Astrocyte of the spinal cord (primary cell): ENCODE data around the gene AKT1.

ENCODE experiments used
- DNase-seq: peaks from one replicate; pipeline ENCODE4 v3.0.0; 2011; ENCODE audit warnings: low read depth, low spot score
- H3K4me3 ChIP-seq: 2 replicates; pipeline ENCODE4 v1.5.1; 2011; ENCODE audit warnings: low read depth, mild to moderate bottlenecking, low read length, moderate library complexity
- CTCF ChIP-seq: IDR thresholded peaks from 2 replicates; pipeline ENCODE4 v1.5.1; 2012; ENCODE audit warnings: low read depth, mild to moderate bottlenecking, low read length, inconsistent platforms
- in situ Hi-C: cut with HindIII; loops from 2 replicates; pipeline ENCODE4 v1.10.0; 2017; ENCODE audit warnings: low sequenced_read_pairs

AKT1 gene

GRCh38 chr14:104750056-104750752, 45.3 kb downstream of the AKT1 start:
- DNase-seq, result peak; percentile 20
- no peak for TF ChIP-seq CTCF
- in situ Hi-C loops, result no loop called here
- no peak overlapping the region for H3K4me3 ChIP-seq

GRCh38 chr14:104749111-104749649, 46.4 kb downstream of the AKT1 start:
- in situ Hi-C loops, result no loop called here
- no peak overlapping the region for H3K4me3 ChIP-seq
- no peak for TF ChIP-seq CTCF
- DNase-seq, result peak; percentile 26

GRCh38 chr14:104747876-104748275, 47.7 kb downstream of the AKT1 start:
- no peak overlapping the region for H3K4me3 ChIP-seq
- TF ChIP-seq CTCF, result no peak
- in situ Hi-C loops, result no loop called here
- DNase-seq, result no peak

- in situ Hi-C loops, result no loop called here
- H3K4me3 ChIP-seq, result no peak overlapping the region
- DNase-seq, result no peak
- TF ChIP-seq CTCF, result no peak
These were observed 48.5 kb downstream of the AKT1 start for GRCh38 chr14:104746934-104747481.

- in situ Hi-C loops, result no loop called here
- DNase-seq, result no peak
These were observed 49.4 kb downstream of the AKT1 start for GRCh38 chr14:104746071-104746545.

GRCh38 chr14:104745431-104745830, 50.1 kb downstream of the AKT1 start:
- in situ Hi-C loops, result no loop called here
- DNase-seq, result no peak
- no peak overlapping the region for H3K4me3 ChIP-seq
- no peak for TF ChIP-seq CTCF

More at GRCh38 chr14:104746071-104746545, 49.4 kb downstream of the AKT1 start:
- H3K4me3 ChIP-seq, result no peak overlapping the region
- TF ChIP-seq CTCF, result no peak
